ENCODE results near the gene TEAD3.

GRCh38 chr6:35448191-35448590, 48.7 kb downstream of the TEAD3 start:
- TF ChIP-seq CTCF (conservative IDR thresholded peaks at IDR 0.05; ENCODE audit: low read depth, low read length) (no peak), MXI1 (IDR thresholded peaks at IDR 0.05; ENCODE audit: borderline replicate concordance, low read depth, low read length) (no peak), MAFK (IDR thresholded peaks at IDR 0.05; ENCODE audit: low read depth, low read length) (no peak), POLR2A (IDR thresholded peaks at IDR 0.05; ENCODE audit: low read depth, low read length) (no peak), SMC3 (IDR thresholded peaks at IDR 0.05; ENCODE audit: low read depth, low read length) (no peak), RAD21 (IDR thresholded peaks at IDR 0.05; ENCODE audit: low read length) (no peak), RCOR1 (IDR thresholded peaks at IDR 0.05; ENCODE audit: insufficient replicate concordance, low read length) (no peak)
